DND-41 (cell line): ENCODE measurements around the gene ATOX1.

ENCODE experiments used
- EZH2 ChIP-seq: IDR thresholded peaks from 3 replicates; pipeline ENCODE4 v1.6.1; 2012; ENCODE audit warnings: borderline replicate concordance, low read depth, mild to moderate bottlenecking, moderate library complexity, low read length, inconsistent platforms; ENCODE audit not compliant: severe bottlenecking
- TF ChIP-seq, protein P1 (sequence below): IDR thresholded peaks from 2 replicates; pipeline ENCODE4 v1.5.1; 2012; ENCODE audit warnings: borderline replicate concordance, low read length, moderate library complexity, mild to moderate bottlenecking; ENCODE audit not compliant: poor library complexity, severe bottlenecking; ENCODE audit errors: extremely low read depth

DNA sequence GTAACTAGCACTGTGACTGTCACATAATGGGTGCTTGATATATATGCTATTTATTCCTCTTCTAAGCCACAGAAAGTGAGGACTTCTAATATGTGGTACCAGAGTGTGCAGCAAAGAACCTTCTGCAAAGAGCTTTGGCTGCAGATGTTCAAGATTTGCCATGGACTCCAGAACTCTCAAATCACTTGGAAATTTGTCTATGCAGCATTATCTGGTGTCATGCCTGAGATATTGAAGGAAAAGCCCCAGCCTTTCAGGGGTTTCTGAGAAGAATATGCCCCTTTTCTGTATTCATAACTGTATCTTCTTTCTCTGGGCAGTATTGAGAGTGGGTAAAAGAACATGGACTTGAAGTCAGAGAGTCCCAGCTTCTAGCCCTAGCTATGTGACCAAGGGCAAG, 8.5 kb upstream of the ATOX1 start:
- TF ChIP-seq, protein P1, sequence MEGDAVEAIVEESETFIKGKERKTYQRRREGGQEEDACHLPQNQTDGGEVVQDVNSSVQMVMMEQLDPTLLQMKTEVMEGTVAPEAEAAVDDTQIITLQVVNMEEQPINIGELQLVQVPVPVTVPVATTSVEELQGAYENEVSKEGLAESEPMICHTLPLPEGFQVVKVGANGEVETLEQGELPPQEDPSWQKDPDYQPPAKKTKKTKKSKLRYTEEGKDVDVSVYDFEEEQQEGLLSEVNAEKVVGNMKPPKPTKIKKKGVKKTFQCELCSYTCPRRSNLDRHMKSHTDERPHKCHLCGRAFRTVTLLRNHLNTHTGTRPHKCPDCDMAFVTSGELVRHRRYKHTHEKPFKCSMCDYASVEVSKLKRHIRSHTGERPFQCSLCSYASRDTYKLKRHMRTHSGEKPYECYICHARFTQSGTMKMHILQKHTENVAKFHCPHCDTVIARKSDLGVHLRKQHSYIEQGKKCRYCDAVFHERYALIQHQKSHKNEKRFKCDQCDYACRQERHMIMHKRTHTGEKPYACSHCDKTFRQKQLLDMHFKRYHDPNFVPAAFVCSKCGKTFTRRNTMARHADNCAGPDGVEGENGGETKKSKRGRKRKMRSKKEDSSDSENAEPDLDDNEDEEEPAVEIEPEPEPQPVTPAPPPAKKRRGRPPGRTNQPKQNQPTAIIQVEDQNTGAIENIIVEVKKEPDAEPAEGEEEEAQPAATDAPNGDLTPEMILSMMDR: no peak
- TF ChIP-seq EZH2: no peak
